IMR-90 (cell line): ENCODE measurements around the gene CCSER1. TPM values are rescaled to one million over a fixed set of nuclear protein-coding genes. Genes with fewer than 3 reads are reported as not detected.
"Not testable (repeated sequence)": the region's sequence is repeated elsewhere in the genome, so short reads cannot be mapped to it uniquely, and the experiment has no call there.

Experiments used
- ATAC-seq: fragments of 200-7000 bp; cut with Tn5 transposase; 2 replicates; pipeline ENCODE4 v1.9.1; 2020; ENCODE audit warnings: low read depth, mild to moderate bottlenecking, moderate library complexity
- BruUV-seq: library from RNA; stranded (reverse); fragments of 400-500 nt; replicated peaks from 2 replicates; lab custom pipeline; 2021; lab: Mats Ljungman, UMichigan
- CTCF ChIA-PET: fragments of 300-600 bp; formaldehyde crosslinking; extraction: SDS; loops from one replicate; lab custom pipeline; 2021; ENCODE audit warnings: antibody characterized with exemption; lab: Yijun Ruan, JAX
- POLR2A ChIA-PET: fragments of 300-600 bp; sonication (Branson Sonifier 250); formaldehyde crosslinking; loops from one replicate; lab custom pipeline; 2022; ENCODE audit warnings: antibody characterized with exemption; ENCODE audit not compliant: unreplicated experiment; lab: Charles Lee
- DNase-seq: peaks from one replicate; pipeline ENCODE4 v3.0.0; 2013
- H2AFZ ChIP-seq: replicated peaks from 2 replicates; pipeline ENCODE3; 2013; ENCODE audit warnings: low read length, mild to moderate bottlenecking; ENCODE audit not compliant: poor library complexity
- H2AK5ac ChIP-seq: 2 replicates; pipeline ENCODE4 v1.6.1; 2013; ENCODE audit warnings: low read depth, low read length, inconsistent platforms
- H2AK9ac ChIP-seq: replicated peaks from 2 replicates; pipeline ENCODE3; 2013; ENCODE audit warnings: mild to moderate bottlenecking, low read depth, low read length, moderate library complexity; ENCODE audit not compliant: poor library complexity
- H2BK120ac ChIP-seq: 2 replicates; pipeline ENCODE4 v1.6.1; 2013; ENCODE audit warnings: low read depth, low read length, inconsistent platforms
- H2BK15ac ChIP-seq: 3 replicates; pipeline ENCODE4 v1.6.1; 2013; ENCODE audit warnings: low read depth, low read length, inconsistent platforms
- H2BK20ac ChIP-seq: 2 replicates; pipeline ENCODE4 v1.6.1; 2013; ENCODE audit warnings: low read depth, mild to moderate bottlenecking, inconsistent platforms, low read length, moderate library complexity
- H2BK5ac ChIP-seq: 2 replicates; pipeline ENCODE4 v1.6.1; 2013; ENCODE audit warnings: mild to moderate bottlenecking, low read depth, low read length, inconsistent platforms; ENCODE audit not compliant: poor library complexity, severe bottlenecking
- H3K14ac ChIP-seq: replicated peaks from 2 replicates; pipeline ENCODE4 v1.6.1; 2013; ENCODE audit warnings: low read depth, low read length, inconsistent platforms
- H3K18ac ChIP-seq: 2 replicates; pipeline ENCODE4 v1.6.1; 2013; ENCODE audit warnings: low read depth, low read length, control low read depth
- H3K23ac ChIP-seq: 2 replicates; pipeline ENCODE4 v1.6.1; 2013; ENCODE audit warnings: low read depth, low read length, inconsistent platforms
- H3K27ac ChIP-seq: 2 replicates; pipeline ENCODE4 v1.5.1; 2013; ENCODE audit warnings: mild to moderate bottlenecking, control low read depth, low read length; ENCODE audit not compliant: insufficient read depth
- H3K27me3 ChIP-seq: 2 replicates; pipeline ENCODE4 v1.6.1; 2013; ENCODE audit warnings: low read length; ENCODE audit not compliant: control insufficient read depth, insufficient read depth
- H3K36me3 ChIP-seq: 2 replicates; pipeline ENCODE4 v1.6.1; 2013; ENCODE audit warnings: low read length, mixed read lengths; ENCODE audit not compliant: control insufficient read depth, insufficient read depth
- H3K4ac ChIP-seq: 2 replicates; pipeline ENCODE4 v1.6.1; 2013; ENCODE audit warnings: low read depth, low read length, inconsistent platforms
- H3K4me1 ChIP-seq: 2 replicates; pipeline ENCODE4 v1.6.1; 2013; ENCODE audit warnings: low read length, mixed read lengths; ENCODE audit not compliant: control insufficient read depth, insufficient read depth
- H3K4me2 ChIP-seq: 2 replicates; pipeline ENCODE4 v1.6.1; 2013; ENCODE audit warnings: low read depth, mild to moderate bottlenecking, control low read depth, low read length, moderate library complexity
- H3K4me3 ChIP-seq: 2 replicates; pipeline ENCODE4 v1.5.1; 2013; ENCODE audit warnings: low read depth, mild to moderate bottlenecking, control low read depth, low read length, moderate library complexity; ENCODE audit not compliant: insufficient read depth
- H3K56ac ChIP-seq: 2 replicates; pipeline ENCODE4 v1.6.1; 2013; ENCODE audit warnings: low read length, inconsistent platforms; ENCODE audit not compliant: insufficient read depth; ENCODE audit errors: extremely low read depth
- H3K79me1 ChIP-seq, 2 experiments: 2 replicates each; pipeline ENCODE4 v1.6.1; 2013; ENCODE audit warnings: low read length in 2 of 2, inconsistent platforms in 1 of 2, low read depth in 1 of 2
- H3K9ac ChIP-seq: 2 replicates; pipeline ENCODE4 v1.6.1; 2013; ENCODE audit warnings: low read depth, low read length, control low read depth
- H3K9me1 ChIP-seq: 2 replicates; pipeline ENCODE4 v1.6.1; 2013; ENCODE audit warnings: low read length, inconsistent platforms; ENCODE audit not compliant: insufficient read depth
- H3K9me3 ChIP-seq: 2 replicates; pipeline ENCODE4 v1.6.1; 2013; ENCODE audit warnings: low read length; ENCODE audit not compliant: control insufficient read depth, insufficient read depth
- H4K20me1 ChIP-seq: 2 replicates; pipeline ENCODE4 v1.6.1; 2013; ENCODE audit warnings: low read length, inconsistent platforms; ENCODE audit not compliant: insufficient read depth
- H4K5ac ChIP-seq: 2 replicates; pipeline ENCODE4 v1.6.1; 2013; ENCODE audit warnings: mild to moderate bottlenecking, low read depth, low read length, control low read depth
- H4K8ac ChIP-seq, 2 experiments: 2 replicates each; pipeline ENCODE4 v1.6.1; 2013; ENCODE audit warnings: low read depth in 2 of 2, low read length in 2 of 2, control low read depth in 1 of 2, inconsistent platforms in 1 of 2
- H4K91ac ChIP-seq: 2 replicates; pipeline ENCODE4 v1.6.1; 2013; ENCODE audit warnings: low read depth, low read length, inconsistent platforms; ENCODE audit not compliant: insufficient read depth
- POLR2A ChIP-seq: IDR thresholded peaks from 2 replicates; pipeline ENCODE4 v1.6.1; 2012; ENCODE audit warnings: mild to moderate bottlenecking, low read depth, low read length
- WGBS, 2 experiments: methylation state at CpG; one replicate each; pipeline versions ENCODE4 v1.1.5 to v1.1.7; 2013; ENCODE audit warnings: missing lambda C conversion rate in 2 of 2; ENCODE audit not compliant: insufficient read length in 1 of 2; ENCODE audit errors: extremely low coverage in 2 of 2; 5-methylcytosine and 5-hydroxymethylcytosine counted together
- dilution Hi-C: fragments of 300-500 bp; cut with HindIII; formaldehyde crosslinking; loops from one replicate; pipeline ENCODE4 v1.14.3; 2018; ENCODE audit warnings: low sequenced_read_pairs; ENCODE audit not compliant: unreplicated experiment
- in situ Hi-C: fragments of 300-500 bp; cut with MboI; formaldehyde crosslinking; loops from 3 replicates; pipeline ENCODE4 v1.14.3; 2019; ENCODE audit warnings: low sequenced_read_pairs, inconsistent platforms, mixed read lengths
- intact Hi-C: fragments of 100-400 bp; cut with micrococcal nuclease; formaldehyde crosslinking; loops from 2 replicates; pipeline ENCODE4 v1.10.0; 2022
- polyA plus RNA-seq, 3 experiments: library from polyadenylated mRNA; depleted of rRNA; stranded (reverse); fragments of >200 nt; gene quantifications; 2 replicates each; pipeline ENCODE4 v1.2.3, GENCODE V29; 2012; ENCODE audit warnings: low replicate concordance in 1 of 3
- total RNA-seq: library from RNA; depleted of rRNA; stranded (reverse); fragments of >200 nt; gene quantifications from 2 replicates; pipeline ENCODE4 v1.2.3, GENCODE V29; 2012
- TF ChIP-seq, protein P1 (sequence below): fragments of 150-350 bp; IDR thresholded peaks from 2 replicates; pipeline ENCODE4 v1.6.1; 2016; ENCODE audit warnings: low read depth, mild to moderate bottlenecking, low read length, moderate library complexity, borderline replicate concordance

The CCSER1 gene
- total and polyA plus RNA-seq, 2 of the 4 experiments (the other 2 are of a cell fraction) = not detected

GRCh38 chr4:91454111-91454510 is 1326.9 kb downstream of the CCSER1 start:
- Histone ChIP-seq H3K4ac (no peak overlapping the region), H2BK20ac (no peak overlapping the region), H3K79me1 (no peaks in the 10 kb centered on the region), H3K4me3 (no peak overlapping the region), H4K5ac (no peak overlapping the region), H2AK5ac (no peak overlapping the region), H3K36me3 (no peaks in the 10 kb centered on the region), H4K8ac (no peak overlapping the region), H3K56ac (no peak overlapping the region), H3K9ac (no peak overlapping the region), H4K20me1 (no peaks in the 10 kb centered on the region), H3K18ac (no peak overlapping the region), H3K9me1 (no peaks in the 10 kb centered on the region), H3K14ac (no peak overlapping the region), H3K23ac (no peak overlapping the region), H3K4me2 (no peak overlapping the region), H3K27ac (no peak overlapping the region), H2AFZ (no peak overlapping the region), H2AK9ac (no peak overlapping the region), H3K27me3 (no peaks in the 10 kb centered on the region), H2BK15ac (no peak overlapping the region), H3K9me3 (peaks cover 3% of the 10 kb centered on the region; the same call in 1 of the 2 replicates), H2BK5ac (no peak overlapping the region), H3K4me1 (no peaks in the 10 kb centered on the region), H2BK120ac (no peak overlapping the region), H4K91ac (no peak overlapping the region)
- intact Hi-C loops (no loop called here), in situ Hi-C loops (no loop called here), dilution Hi-C loops (no loop called here)
- ATAC-seq = no peak
- no peak for DNase-seq
- WGBS, 2 experiments = 27% methylated on average over 3 of the region's 4 CpGs; no CpG with 5 or more reads in 1 of the 2 experiments
- CTCF ChIA-PET = no interaction called here
- TF ChIP-seq, protein P1, sequence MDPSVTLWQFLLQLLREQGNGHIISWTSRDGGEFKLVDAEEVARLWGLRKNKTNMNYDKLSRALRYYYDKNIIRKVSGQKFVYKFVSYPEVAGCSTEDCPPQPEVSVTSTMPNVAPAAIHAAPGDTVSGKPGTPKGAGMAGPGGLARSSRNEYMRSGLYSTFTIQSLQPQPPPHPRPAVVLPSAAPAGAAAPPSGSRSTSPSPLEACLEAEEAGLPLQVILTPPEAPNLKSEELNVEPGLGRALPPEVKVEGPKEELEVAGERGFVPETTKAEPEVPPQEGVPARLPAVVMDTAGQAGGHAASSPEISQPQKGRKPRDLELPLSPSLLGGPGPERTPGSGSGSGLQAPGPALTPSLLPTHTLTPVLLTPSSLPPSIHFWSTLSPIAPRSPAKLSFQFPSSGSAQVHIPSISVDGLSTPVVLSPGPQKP = no peak
- no peak for TF ChIP-seq POLR2A
- POLR2A ChIA-PET = no interaction called here
- BruUV-seq = no TSS peak

GRCh38 chr4:91462566-91462965 is 1335.4 kb downstream of the CCSER1 start:
- H2BK20ac ChIP-seq = not testable (repeated sequence)

More at GRCh38 chr4:91462566-91462965, 1335.4 kb downstream of the CCSER1 start:
- no CpG with 5 or more reads among the region's 9 CpGs for WGBS, 2 experiments
- H3K4ac ChIP-seq, DNase-seq, CTCF ChIA-PET, H4K8ac ChIP-seq, POLR2A ChIA-PET, dilution Hi-C loops, H4K91ac ChIP-seq, H3K27me3 ChIP-seq, H3K4me2 ChIP-seq, H4K20me1 ChIP-seq, H2BK15ac ChIP-seq, H2AFZ ChIP-seq, H3K9ac ChIP-seq, H3K14ac ChIP-seq, H3K18ac ChIP-seq, H3K27ac ChIP-seq, in situ Hi-C loops, H2AK9ac ChIP-seq, H3K4me1 ChIP-seq, H2BK5ac ChIP-seq, H3K9me1 ChIP-seq, H2BK120ac ChIP-seq, H4K5ac ChIP-seq, ATAC-seq, H3K23ac ChIP-seq, H3K36me3 ChIP-seq, H3K4me3 ChIP-seq, H3K9me3 ChIP-seq, H3K79me1 ChIP-seq, BruUV-seq, intact Hi-C loops, H3K56ac ChIP-seq, H2AK5ac ChIP-seq: not testable (repeated sequence)
